Heart left ventricle (tissue), 13 donors: ENCODE data around the gene NUP54.

ENCODE experiments used
- CTCF ChIP-seq, 12 donors: fragments of 200-600 bp; sonication (generic) in 4 of 12; IDR thresholded peaks; one replicate each; pipeline versions ENCODE4 v1.5.0 to v1.8.0; 2018 to 2022; ENCODE audit warnings: antibody characterized with exemption in 12 of 12, mild to moderate bottlenecking in 5 of 12
- POLR2A ChIP-seq, 2 donors: fragments of 450-650 bp; IDR thresholded peaks; one replicate each; pipeline ENCODE4 v1.6.1; 2017; ENCODE audit warnings: antibody characterized with exemption in 2 of 2, mild to moderate bottlenecking in 2 of 2, moderate library complexity in 2 of 2
- donor health status: ischemic (EF 13 %, LVEDD 7.1; RV severe dilation, severe dysfunction).
- donor health status: DM: no; HTN: yes; CAD: no.
- donor health status: DM: no; HTN: no; CAD: no.
- donor health status: ischemic (EF 25% LVEDD 6.9; RV normal size, moderate dysfunction).
- donor health status: ischemic (EF 25% LVEDD 5.7; RV mildly dilated, moderate dysfunction).
- donor health status: ischemic (EF 35%, LVEDD 5.7; RV mildly dilated, moderate dysfunction).
- donor health status: nonischemic (EF 11% LVEDD 7.7; RV severe dilation, severe dysfunction).
- donor health status: DM: yes; HTN: yes; CAD: no.
- donor health status: PGD.
- donor health status: ischemic (EF 29% LVEDD 5.4; RV normal size, mild dysfunction).
- donor health status: nonischemic (EF 23%, LVEDD 6.1; RV moderate dilation, normal function).

- TF ChIP-seq CTCF (IDR thresholded peaks at IDR 0.05) (no peak), POLR2A (IDR thresholded peaks at IDR 0.05) (no peak)
Measured at GRCh38 chr4:76194325-76194724, 46.1 kb upstream of the NUP54 start.
